Gastrocnemius medialis (tissue), 4 donors: ENCODE measurements around the gene RPL9. TPM values are rescaled to one million over a fixed set of nuclear protein-coding genes. Genes with fewer than 3 reads are reported as not detected.
"Not testable (repeated sequence)": the region's sequence is repeated elsewhere in the genome, so short reads cannot be mapped to it uniquely, and the experiment has no call there.

ENCODE experiments used
- ATAC-seq, 2 donors: fragments of 150-250 bp; one replicate each; pipeline ENCODE4 v1.9.1; 2016
- DNase-seq, 2 donors: peaks; one replicate each; pipeline ENCODE4 v3.0.0-alpha.2; 2019
- H3K27ac ChIP-seq, 4 donors: fragments of 200-600 bp; sonication (generic); 1 replicate in 1 of 4; 2 replicates in 3 of 4; pipeline ENCODE4 v1.5.1; 2016 to 2018; ENCODE audit warnings: mild to moderate bottlenecking in 2 of 4, moderate library complexity in 1 of 4
- H3K27me3 ChIP-seq, 3 donors: fragments of 200-600 bp; sonication (generic) in 2 of 3; 1 replicate in 1 of 3; 2 replicates in 2 of 3; pipeline versions ENCODE4 v1.5.1 to v1.6.0; 2016 to 2019; ENCODE audit warnings: mild to moderate bottlenecking in 1 of 3, moderate library complexity in 1 of 3
- H3K36me3 ChIP-seq, 2 donors: fragments of 200-600 bp; sonication (generic) in 1 of 2; one replicate each; pipeline ENCODE4 v1.5.1; 2017 to 2018
- H3K4me1 ChIP-seq, 2 donors: fragments of 200-600 bp; sonication (generic) in 1 of 2; one replicate each; pipeline ENCODE4 v1.5.1; 2016 to 2017; ENCODE audit warnings: mild to moderate bottlenecking in 2 of 2
- H3K4me3 ChIP-seq, 4 donors: fragments of 200-600 bp; sonication (generic) in 3 of 4; 1 replicate in 1 of 4; 2 replicates in 3 of 4; pipeline ENCODE4 v1.5.1; 2016 to 2019; ENCODE audit warnings: mild to moderate bottlenecking in 2 of 4
- H3K9me3 ChIP-seq, 3 donors: fragments of 200-600 bp; sonication (generic) in 2 of 3; 1 replicate in 1 of 3; 2 replicates in 2 of 3; pipeline ENCODE4 v1.5.1; 2016 to 2019
- CTCF ChIP-seq, 5 experiments: fragments of 450-650 bp in 3 of 5; fragments of 200-600 bp in 2 of 5; sonication (generic) in 2 of 5; IDR thresholded peaks in 4 of 5; conservative IDR thresholded peaks in 1 of 5; 1 replicate in 4 of 5; 2 replicates in 1 of 5; pipeline ENCODE4 v1.5.1; 2016 to 2019; ENCODE audit warnings: antibody characterized with exemption in 5 of 5, mild to moderate bottlenecking in 3 of 5, moderate library complexity in 3 of 5
- POLR2A ChIP-seq, 2 donors: fragments of 450-650 bp; IDR thresholded peaks; one replicate each; pipeline ENCODE4 v1.6.1; 2017; ENCODE audit warnings: antibody characterized with exemption in 2 of 2, mild to moderate bottlenecking in 2 of 2, moderate library complexity in 2 of 2
- in situ Hi-C, 4 donors: fragments of 200-750 bp; cut with MboI; loops; one replicate each; pipeline versions ENCODE4 v1.15.0 to v1.8.0; 2017; ENCODE audit warnings: low sequenced_read_pairs in 4 of 4
- intact Hi-C: fragments of 100-400 bp; cut with DNase I; formaldehyde crosslinking; loops from one replicate; pipeline ENCODE4 v1.15.1; 2023; ENCODE audit warnings: low total_unique reads
- total RNA-seq, 4 donors: library from RNA; depleted of rRNA; stranded (reverse); fragments of >200 nt; gene quantifications; one replicate each; pipeline versions ENCODE4 v1.1.0 to v1.2.3, GENCODE V29; 2016

The RPL9 gene
- total RNA-seq, 4 donors from 2014 or later = 2,556 to 3,080 (median 2,834) TPM

GRCh38 chr4:39433878-39434492, 24.7 kb downstream of the RPL9 start:
- in situ Hi-C loops = no loop called here
- TF ChIP-seq POLR2A (IDR thresholded peaks at IDR 0.05) (no peak), CTCF (IDR thresholded peaks at IDR 0.05 in 4 of 5, conservative IDR thresholded peaks at IDR 0.05 in 1 of 5) (no peak)
- Histone ChIP-seq H3K36me3 (no peaks in the 10 kb centered on the region), H3K4me1 (no peaks in the 10 kb centered on the region), H3K27me3 (no peaks in the 10 kb centered on the region), H3K9me3 (no peaks in the 10 kb centered on the region), H3K4me3 (no peak overlapping the region), H3K27ac (no peak overlapping the region)
- ATAC-seq = no peak
- no peak for DNase-seq
- intact Hi-C loops = no loop called here

GRCh38 chr4:39429476-39430334, 29.0 kb downstream of the RPL9 start:
- ATAC-seq (no peak), DNase-seq (no peak)
- H3K4me3 ChIP-seq = no peak overlapping the region
- in situ Hi-C loops (no loop called here), intact Hi-C loops (no loop called here)
- no peaks in the 10 kb centered on the region for H3K4me1 ChIP-seq
- no peak for TF ChIP-seq CTCF (IDR thresholded peaks at IDR 0.05 in 4 of 5, conservative IDR thresholded peaks at IDR 0.05 in 1 of 5)
- TF ChIP-seq POLR2A (IDR thresholded peaks at IDR 0.05) = no peak
- no peak overlapping the region for H3K27ac ChIP-seq
- H3K36me3 ChIP-seq = no peaks in the 10 kb centered on the region
- no peaks in the 10 kb centered on the region for H3K27me3 ChIP-seq
- H3K9me3 ChIP-seq = no peaks in the 10 kb centered on the region

GRCh38 chr4:39427520-39428114, 31.1 kb downstream of the RPL9 start:
- TF ChIP-seq POLR2A (IDR thresholded peaks at IDR 0.05) = no peak
- no peak for TF ChIP-seq CTCF (IDR thresholded peaks at IDR 0.05 in 4 of 5, conservative IDR thresholded peaks at IDR 0.05 in 1 of 5)
- ATAC-seq = no peak
- H3K36me3 ChIP-seq = no peaks in the 10 kb centered on the region
- H3K4me3 ChIP-seq = no peak overlapping the region
- H3K4me1 ChIP-seq = no peaks in the 10 kb centered on the region
- H3K9me3 ChIP-seq = no peaks in the 10 kb centered on the region
- in situ Hi-C loops (no loop called here), intact Hi-C loops (no loop called here)
- no peak for DNase-seq
- no peak overlapping the region for H3K27ac ChIP-seq
- H3K27me3 ChIP-seq = no peaks in the 10 kb centered on the region

GRCh38 chr4:39426728-39427127, 32.0 kb downstream of the RPL9 start:
- TF ChIP-seq CTCF (IDR thresholded peaks at IDR 0.05 in 4 of 5, conservative IDR thresholded peaks at IDR 0.05 in 1 of 5) = no peak
- TF ChIP-seq POLR2A (IDR thresholded peaks at IDR 0.05) = no peak
- in situ Hi-C loops = no loop called here
- no peaks in the 10 kb centered on the region for H3K36me3 ChIP-seq
- no peaks in the 10 kb centered on the region for H3K27me3 ChIP-seq
- DNase-seq (no peak), ATAC-seq (no peak)
- H3K27ac ChIP-seq = no peak overlapping the region
- H3K4me1 ChIP-seq = no peaks in the 10 kb centered on the region
- intact Hi-C loops = no loop called here
- H3K9me3 ChIP-seq = no peaks in the 10 kb centered on the region
- H3K4me3 ChIP-seq = no peak overlapping the region

GRCh38 chr4:39425297-39425696, 33.4 kb downstream of the RPL9 start:
- H3K36me3 ChIP-seq, H3K27me3 ChIP-seq, H3K4me3 ChIP-seq, H3K27ac ChIP-seq, H3K9me3 ChIP-seq, DNase-seq, H3K4me1 ChIP-seq, ATAC-seq, in situ Hi-C loops, intact Hi-C loops: not testable (repeated sequence)
